Uterus (tissue), 2 donors: Measurements from ENCODE around the gene KRT7.

Experiments used
- POLR2A ChIP-seq, 2 donors: fragments of 450-650 bp; IDR thresholded peaks; one replicate each; pipeline ENCODE4 v1.6.1; 2016; ENCODE audit warnings: antibody characterized with exemption in 2 of 2, mild to moderate bottlenecking in 1 of 2, moderate library complexity in 1 of 2
- TF ChIP-seq, protein P1 (sequence below), 4 experiments: fragments of 200-600 bp in 2 of 4; fragments of 450-650 bp in 2 of 4; sonication (generic) in 2 of 4; IDR thresholded peaks; one replicate each; pipeline ENCODE4 v1.5.1; 2016 to 2019; ENCODE audit warnings: antibody characterized with exemption in 4 of 4, mild to moderate bottlenecking in 2 of 4, moderate library complexity in 1 of 4

DNA sequence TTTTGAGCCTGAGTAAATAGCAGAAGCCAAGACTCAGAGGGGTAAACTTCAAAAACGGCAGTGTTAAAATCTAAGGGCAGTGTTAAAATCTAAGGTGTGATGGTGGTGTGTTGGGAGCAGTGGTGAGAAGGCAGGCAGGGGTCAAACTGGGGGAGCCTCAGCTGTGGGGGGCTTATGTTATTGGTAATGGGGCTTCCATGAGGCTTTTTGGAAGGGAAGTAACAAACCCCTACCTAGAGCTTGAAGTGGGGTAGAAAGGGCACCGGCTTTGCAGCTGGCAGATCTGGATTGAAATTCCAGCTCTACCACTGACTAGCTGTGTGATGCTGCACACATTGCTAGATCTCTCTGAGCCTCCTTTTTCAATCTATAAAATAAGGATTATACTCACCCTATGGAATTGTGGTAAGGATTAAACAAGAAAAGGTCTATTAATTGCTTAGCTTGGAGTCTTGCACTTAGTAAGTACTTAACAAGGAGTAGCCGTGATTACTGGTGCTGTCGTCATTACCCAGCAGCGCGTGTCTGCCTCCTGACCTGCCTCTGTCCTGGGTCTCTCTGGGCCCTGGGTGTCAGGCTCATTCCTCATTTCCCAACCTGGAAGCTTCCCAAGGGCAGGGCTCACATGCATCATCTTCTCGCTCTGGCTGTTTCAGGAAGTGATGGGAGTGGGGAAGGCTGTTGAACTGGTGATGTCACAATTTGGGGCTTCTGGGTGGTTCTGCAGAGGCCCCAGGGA, 22.7 kb upstream of the KRT7 start:
- TF ChIP-seq, protein P1, sequence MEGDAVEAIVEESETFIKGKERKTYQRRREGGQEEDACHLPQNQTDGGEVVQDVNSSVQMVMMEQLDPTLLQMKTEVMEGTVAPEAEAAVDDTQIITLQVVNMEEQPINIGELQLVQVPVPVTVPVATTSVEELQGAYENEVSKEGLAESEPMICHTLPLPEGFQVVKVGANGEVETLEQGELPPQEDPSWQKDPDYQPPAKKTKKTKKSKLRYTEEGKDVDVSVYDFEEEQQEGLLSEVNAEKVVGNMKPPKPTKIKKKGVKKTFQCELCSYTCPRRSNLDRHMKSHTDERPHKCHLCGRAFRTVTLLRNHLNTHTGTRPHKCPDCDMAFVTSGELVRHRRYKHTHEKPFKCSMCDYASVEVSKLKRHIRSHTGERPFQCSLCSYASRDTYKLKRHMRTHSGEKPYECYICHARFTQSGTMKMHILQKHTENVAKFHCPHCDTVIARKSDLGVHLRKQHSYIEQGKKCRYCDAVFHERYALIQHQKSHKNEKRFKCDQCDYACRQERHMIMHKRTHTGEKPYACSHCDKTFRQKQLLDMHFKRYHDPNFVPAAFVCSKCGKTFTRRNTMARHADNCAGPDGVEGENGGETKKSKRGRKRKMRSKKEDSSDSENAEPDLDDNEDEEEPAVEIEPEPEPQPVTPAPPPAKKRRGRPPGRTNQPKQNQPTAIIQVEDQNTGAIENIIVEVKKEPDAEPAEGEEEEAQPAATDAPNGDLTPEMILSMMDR (IDR thresholded peaks at IDR 0.05) = no peak
- TF ChIP-seq POLR2A (IDR thresholded peaks at IDR 0.05) = no peak
